Measurements from ENCODE around the gene CD63.
"Not testable (repeated sequence)": the region's sequence is repeated elsewhere in the genome, so short reads cannot be mapped to it uniquely, and the experiment has no call there.

The CD63 gene

DNA sequence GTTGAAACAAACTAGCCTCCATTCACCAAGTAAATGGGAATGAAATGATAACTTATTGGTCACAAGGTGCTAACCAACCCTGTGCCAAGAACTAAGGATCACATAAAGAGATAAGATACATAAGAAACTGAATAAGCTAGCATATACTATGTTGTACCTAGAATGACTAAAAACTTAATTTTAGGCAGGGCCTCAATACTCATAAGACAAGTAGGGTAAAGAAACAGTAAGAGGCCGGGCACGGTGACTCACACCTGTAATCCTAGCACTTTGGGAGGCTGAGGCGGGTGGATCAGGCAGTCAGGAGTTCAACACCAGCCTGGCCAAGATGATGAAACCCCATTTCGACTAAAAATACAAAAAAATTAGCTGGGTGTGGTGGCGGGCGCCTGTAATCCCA, 31.9 kb upstream of the CD63 start:
- TF ChIP-seq, protein P1, sequence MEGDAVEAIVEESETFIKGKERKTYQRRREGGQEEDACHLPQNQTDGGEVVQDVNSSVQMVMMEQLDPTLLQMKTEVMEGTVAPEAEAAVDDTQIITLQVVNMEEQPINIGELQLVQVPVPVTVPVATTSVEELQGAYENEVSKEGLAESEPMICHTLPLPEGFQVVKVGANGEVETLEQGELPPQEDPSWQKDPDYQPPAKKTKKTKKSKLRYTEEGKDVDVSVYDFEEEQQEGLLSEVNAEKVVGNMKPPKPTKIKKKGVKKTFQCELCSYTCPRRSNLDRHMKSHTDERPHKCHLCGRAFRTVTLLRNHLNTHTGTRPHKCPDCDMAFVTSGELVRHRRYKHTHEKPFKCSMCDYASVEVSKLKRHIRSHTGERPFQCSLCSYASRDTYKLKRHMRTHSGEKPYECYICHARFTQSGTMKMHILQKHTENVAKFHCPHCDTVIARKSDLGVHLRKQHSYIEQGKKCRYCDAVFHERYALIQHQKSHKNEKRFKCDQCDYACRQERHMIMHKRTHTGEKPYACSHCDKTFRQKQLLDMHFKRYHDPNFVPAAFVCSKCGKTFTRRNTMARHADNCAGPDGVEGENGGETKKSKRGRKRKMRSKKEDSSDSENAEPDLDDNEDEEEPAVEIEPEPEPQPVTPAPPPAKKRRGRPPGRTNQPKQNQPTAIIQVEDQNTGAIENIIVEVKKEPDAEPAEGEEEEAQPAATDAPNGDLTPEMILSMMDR (IDR thresholded peaks at IDR 0.05; ENCODE audit: low read length, missing control alignments) = no peak
- H3K4me3 ChIP-seq (replicated peaks; ENCODE audit: low read depth, low read length) = no peak overlapping the region
- DNase-seq (ENCODE audit: low read depth) = no peak

DNA sequence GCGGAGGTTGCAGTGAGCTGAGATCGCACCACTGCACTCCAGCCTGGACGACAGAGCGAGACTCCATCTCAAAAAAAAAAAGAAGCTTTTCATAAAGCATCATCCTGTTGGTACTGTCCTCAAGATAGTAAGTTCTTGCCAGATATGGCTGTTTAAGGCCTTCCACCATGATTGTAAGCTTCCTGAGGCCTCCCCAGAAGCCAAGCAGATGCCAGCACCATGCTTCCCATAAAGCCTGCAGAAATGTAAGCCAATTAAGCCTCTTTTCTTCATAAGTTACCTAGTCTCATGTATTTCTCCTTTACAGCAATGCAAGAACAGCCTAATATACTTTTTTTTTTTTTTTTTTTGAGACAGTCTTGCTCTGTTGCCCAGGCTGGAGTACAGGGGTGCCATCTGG, 29.8 kb upstream of the CD63 start:
- H3K4me3 ChIP-seq (replicated peaks; ENCODE audit: low read depth, low read length) = not testable (repeated sequence)

DNA sequence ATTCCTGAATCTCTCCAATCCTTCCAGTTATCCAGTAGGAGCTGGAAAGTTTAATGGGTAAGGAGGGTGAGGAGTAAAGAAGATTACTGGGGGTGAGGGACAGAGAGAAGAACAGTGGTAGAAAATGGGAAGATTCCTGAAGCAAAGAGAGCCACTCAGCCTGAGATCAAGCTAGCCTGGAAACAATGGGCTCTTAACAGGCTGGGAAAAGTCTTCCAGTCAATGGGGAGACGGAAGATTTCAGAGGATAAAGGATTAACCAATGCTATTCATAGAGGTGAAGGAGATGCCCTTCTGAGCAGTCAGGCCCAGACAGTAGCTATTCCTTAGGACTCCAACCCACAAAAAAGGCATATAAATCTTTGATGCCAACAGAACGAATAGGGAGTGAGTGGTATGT, 28.9 kb upstream of the CD63 start:
- DNase-seq (ENCODE audit: low read depth) = no peak
- H3K4me3 ChIP-seq (replicated peaks; ENCODE audit: low read depth, low read length) = no peak overlapping the region
- TF ChIP-seq, protein P1 (IDR thresholded peaks at IDR 0.05; ENCODE audit: low read length, missing control alignments) = no peak

More for the DNA sequence above, 29.8 kb upstream of the CD63 start:
- DNase-seq (ENCODE audit: low read depth) = not testable (repeated sequence)

DNA sequence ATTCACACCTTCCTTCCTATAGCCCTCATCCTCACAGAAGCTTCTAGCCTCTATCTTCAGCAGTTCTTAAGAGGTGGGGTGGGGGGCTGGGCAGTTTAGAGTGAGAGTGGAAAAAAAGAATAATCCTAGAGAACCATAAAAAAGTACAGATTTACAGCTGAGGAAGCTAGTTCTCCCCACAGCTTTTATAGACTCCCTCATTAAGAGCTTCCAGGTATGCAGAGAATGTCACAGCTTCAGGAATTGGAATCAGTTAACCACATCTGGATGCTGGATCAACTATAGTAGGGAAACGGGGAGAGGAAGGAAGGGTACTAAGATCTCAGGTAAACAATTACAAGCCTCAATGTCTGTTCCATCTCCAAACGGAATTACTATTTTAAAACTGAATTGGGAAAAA, 26.4 kb upstream of the CD63 start:
- no peak for DNase-seq (ENCODE audit: low read depth)
- TF ChIP-seq, protein P1 (IDR thresholded peaks at IDR 0.05; ENCODE audit: low read length, missing control alignments) = no peak
- no peak overlapping the region for H3K4me3 ChIP-seq (replicated peaks; ENCODE audit: low read depth, low read length)

DNA sequence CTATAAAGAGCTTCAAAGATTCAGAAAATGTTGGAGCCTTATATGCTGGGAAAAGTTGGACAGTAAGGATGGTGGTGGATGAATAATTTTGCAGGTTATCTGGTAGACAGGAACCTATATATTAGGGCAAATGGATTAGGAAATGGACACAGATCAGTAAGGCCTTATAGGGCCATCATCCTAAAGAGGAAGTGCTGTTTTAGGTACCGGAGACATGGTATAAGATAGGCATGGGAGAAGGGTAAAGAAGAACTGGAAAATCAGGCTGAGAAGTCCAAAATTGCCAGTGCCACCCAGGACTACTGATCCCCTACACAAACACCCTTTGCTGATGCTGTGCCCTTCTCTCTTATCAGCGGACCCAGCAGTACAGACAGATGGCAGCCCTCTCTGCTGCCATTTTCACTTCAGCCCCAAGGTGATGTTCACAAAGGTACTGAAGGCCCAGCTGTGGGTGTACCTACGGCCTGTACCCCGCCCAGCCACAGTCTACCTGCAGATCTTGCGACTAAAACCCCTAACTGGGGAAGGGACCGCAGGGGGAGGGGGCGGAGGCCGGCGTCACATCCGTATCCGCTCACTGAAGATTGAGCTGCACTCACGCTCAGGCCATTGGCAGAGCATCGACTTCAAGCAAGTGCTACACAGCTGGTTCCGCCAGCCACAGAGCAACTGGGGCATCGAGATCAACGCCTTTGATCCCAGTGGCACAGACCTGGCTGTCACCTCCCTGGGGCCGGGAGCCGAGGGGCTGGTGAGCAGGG, 19.6 kb upstream of the CD63 start:
- no peak for DNase-seq (ENCODE audit: low read depth)
- TF ChIP-seq, protein P1 (IDR thresholded peaks at IDR 0.05; ENCODE audit: low read length, missing control alignments) = no peak
- H3K4me3 ChIP-seq (replicated peaks; ENCODE audit: low read depth, low read length) = no peak overlapping the region

DNA sequence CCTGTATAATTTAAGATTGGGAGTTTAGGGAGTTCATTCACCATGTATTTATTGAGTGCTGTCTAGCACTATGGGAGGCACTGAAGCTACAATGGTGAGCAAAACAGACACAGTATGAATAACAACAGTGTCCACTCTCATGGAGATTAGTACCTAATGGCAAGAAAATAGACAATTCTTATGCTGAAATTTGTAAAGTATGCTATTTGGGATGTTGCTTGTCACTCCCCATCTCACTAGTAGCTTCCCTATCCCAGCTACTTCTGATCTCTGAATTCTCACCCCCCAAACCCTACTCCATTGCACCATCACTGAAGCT, 18.1 kb upstream of the CD63 start:
- no peak overlapping the region for H3K4me3 ChIP-seq (replicated peaks; ENCODE audit: low read depth, low read length)
- TF ChIP-seq, protein P1 (IDR thresholded peaks at IDR 0.05; ENCODE audit: low read length, missing control alignments) = no peak
- DNase-seq (ENCODE audit: low read depth) = no peak

DNA sequence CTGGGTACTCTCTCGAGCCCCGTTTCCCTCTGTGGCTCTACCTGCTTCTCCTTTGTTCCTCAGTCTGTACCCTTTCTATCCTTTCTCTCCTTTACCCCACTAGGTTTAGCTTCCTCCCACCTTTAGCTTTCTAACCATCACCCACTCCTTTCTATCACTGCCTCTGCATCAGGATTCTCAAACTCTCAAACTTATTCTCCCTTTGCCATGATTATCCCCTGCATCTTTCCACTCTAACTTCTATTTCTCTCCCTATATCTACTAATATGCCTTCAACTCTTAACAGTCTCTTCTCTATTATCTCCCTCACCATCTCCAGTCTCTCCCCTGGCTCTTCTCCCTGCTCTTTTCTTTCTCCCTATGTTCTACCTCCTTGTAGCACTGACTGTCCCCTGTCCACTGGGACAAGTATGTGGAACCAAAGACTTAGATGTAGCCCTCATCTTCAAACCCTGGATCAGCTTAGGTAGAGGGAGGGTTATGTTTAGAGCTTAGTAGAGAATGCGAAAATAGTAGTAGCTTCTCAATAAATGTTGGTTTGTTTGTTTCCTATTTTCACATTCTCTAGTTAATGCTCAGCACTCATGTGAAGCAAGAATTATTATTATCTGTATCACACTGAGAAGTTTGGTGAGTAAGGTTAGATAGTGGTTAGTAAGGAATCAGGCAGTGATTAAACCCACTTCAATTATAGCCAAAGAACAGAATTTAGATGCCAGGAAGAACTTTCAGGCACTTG, 17.5 kb upstream of the CD63 start:
- TF ChIP-seq, protein P1 (IDR thresholded peaks at IDR 0.05; ENCODE audit: low read length, missing control alignments) = no peak
- no peak overlapping the region for H3K4me3 ChIP-seq (replicated peaks; ENCODE audit: low read depth, low read length)
- DNase-seq (ENCODE audit: low read depth) = no peak
